Measurements from ENCODE around the gene TTLL10.

DNA sequence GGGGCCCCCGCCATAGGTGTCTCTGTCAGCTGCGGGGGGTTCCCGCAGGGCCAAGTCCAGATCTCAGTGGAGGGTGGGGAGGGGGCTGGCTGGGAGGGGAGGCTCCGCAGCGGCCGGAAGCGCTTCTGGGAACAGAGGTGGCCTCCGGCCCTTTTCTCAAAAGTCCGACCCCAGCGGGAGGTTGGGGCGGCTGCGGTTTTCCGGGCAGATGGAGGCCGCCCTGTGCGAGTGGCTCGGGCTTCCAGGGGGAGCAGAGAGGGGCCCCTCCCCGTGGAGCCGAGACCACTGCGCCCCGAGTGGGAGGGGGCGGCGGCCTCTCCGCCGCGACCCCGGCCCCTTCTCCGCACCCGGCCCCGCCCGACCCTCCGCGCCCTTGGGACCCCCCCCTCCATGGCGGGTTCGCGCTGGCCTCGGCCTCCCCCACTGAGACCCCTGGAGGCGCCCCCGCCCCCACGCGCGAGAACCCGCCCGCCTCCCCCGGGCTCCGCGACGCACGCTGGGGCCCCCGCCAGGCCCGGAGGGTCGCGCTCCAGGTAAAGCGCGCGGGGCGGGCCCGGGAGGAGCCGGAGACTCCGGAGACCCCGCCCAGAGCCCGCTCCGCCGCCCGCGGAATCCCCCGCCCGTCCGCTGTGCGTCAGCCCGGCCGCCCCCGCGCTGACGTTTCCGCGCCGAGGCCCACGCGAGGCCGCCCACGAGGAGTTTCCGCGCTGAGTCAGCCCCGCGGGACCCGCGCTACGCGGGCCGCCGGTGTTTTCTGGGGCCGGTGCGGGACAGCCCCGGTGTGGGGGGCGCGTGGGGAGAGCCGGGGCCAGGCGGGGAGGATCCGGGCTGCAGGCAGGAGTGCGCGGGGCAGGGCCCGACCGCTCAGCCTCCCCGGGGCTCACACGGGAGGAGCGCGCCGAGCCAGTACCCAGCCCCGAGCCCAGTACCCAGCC, 27.5 kb downstream of the TTLL10 start:
- TF ChIP-seq, protein P1, sequence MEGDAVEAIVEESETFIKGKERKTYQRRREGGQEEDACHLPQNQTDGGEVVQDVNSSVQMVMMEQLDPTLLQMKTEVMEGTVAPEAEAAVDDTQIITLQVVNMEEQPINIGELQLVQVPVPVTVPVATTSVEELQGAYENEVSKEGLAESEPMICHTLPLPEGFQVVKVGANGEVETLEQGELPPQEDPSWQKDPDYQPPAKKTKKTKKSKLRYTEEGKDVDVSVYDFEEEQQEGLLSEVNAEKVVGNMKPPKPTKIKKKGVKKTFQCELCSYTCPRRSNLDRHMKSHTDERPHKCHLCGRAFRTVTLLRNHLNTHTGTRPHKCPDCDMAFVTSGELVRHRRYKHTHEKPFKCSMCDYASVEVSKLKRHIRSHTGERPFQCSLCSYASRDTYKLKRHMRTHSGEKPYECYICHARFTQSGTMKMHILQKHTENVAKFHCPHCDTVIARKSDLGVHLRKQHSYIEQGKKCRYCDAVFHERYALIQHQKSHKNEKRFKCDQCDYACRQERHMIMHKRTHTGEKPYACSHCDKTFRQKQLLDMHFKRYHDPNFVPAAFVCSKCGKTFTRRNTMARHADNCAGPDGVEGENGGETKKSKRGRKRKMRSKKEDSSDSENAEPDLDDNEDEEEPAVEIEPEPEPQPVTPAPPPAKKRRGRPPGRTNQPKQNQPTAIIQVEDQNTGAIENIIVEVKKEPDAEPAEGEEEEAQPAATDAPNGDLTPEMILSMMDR (IDR thresholded peaks at IDR 0.05), result no peak
- TF ChIP-seq POLR2A (IDR thresholded peaks at IDR 0.05), result no peak
- TF ChIP-seq EP300 (IDR thresholded peaks at IDR 0.05), result no peak

Measured in tibial nerve (tissue), 4 donors.